ENCODE measurements around the gene SLC25A21. TPM values are rescaled to one million over a fixed set of nuclear protein-coding genes. Genes with fewer than 3 reads are reported as not detected.

The SLC25A21 gene
- total RNA-seq, 1 donor from 2014 or later: 2.3 TPM

GRCh38 chr14:37172936-37173614, 669 bp upstream of the SLC25A21 start:
- Mint-ChIP-seq H3K4me1 (peaks cover 22% of the 10 kb centered on the region), H3K27ac (peak overlapping the region; percentile 98), H3K36me3 (no peaks in the 10 kb centered on the region), H3K9me3 (no peaks in the 10 kb centered on the region), H3K4me3 (peak overlapping the region; percentile 94), H3K27me3 (ENCODE audit: low read depth) (peaks cover 2% of the 10 kb centered on the region)
- TF ChIP-seq, protein P1, sequence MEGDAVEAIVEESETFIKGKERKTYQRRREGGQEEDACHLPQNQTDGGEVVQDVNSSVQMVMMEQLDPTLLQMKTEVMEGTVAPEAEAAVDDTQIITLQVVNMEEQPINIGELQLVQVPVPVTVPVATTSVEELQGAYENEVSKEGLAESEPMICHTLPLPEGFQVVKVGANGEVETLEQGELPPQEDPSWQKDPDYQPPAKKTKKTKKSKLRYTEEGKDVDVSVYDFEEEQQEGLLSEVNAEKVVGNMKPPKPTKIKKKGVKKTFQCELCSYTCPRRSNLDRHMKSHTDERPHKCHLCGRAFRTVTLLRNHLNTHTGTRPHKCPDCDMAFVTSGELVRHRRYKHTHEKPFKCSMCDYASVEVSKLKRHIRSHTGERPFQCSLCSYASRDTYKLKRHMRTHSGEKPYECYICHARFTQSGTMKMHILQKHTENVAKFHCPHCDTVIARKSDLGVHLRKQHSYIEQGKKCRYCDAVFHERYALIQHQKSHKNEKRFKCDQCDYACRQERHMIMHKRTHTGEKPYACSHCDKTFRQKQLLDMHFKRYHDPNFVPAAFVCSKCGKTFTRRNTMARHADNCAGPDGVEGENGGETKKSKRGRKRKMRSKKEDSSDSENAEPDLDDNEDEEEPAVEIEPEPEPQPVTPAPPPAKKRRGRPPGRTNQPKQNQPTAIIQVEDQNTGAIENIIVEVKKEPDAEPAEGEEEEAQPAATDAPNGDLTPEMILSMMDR (IDR thresholded peaks at IDR 0.05; ENCODE audit: unreplicated experiment): no peak
- DNase-seq (ENCODE audit: low spot score in 2 of 2, unreplicated experiment in 2 of 2): no peak

DNA sequence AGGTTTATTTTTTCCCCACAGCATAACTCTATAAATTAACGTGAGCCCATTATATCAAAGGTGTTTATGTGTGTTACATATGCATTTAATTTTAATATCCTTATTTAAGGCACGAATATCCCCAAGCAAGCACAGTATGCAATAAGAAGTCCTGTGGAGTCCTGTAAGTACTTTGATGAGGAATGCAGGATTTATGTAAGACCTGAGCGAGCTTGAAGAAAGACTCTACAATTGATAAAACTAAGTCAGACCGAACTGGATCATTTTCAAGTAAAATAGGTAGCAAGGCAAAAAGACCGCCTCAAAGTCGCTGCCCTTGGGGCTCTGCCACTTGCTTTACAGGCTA, 755 bp downstream of the SLC25A21 start:
- TF ChIP-seq, protein P1 (IDR thresholded peaks at IDR 0.05; ENCODE audit: unreplicated experiment): no peak
- H3K4me1 Mint-ChIP-seq: peaks cover 22% of the 10 kb centered on the region
- H3K4me3 Mint-ChIP-seq: peak overlapping the region; percentile 94
- peaks cover under 1% of the 10 kb centered on the region for H3K27me3 Mint-ChIP-seq (ENCODE audit: low read depth)
- H3K27ac Mint-ChIP-seq: peak overlapping the region; percentile 98
- DNase-seq (ENCODE audit: low spot score in 2 of 2, unreplicated experiment in 2 of 2): no peak
- no peaks in the 10 kb centered on the region for H3K9me3 Mint-ChIP-seq
- no peaks in the 10 kb centered on the region for H3K36me3 Mint-ChIP-seq

GRCh38 chr14:37170993-37171392, 1.4 kb downstream of the SLC25A21 start:
- no peak for DNase-seq (ENCODE audit: low spot score in 2 of 2, unreplicated experiment in 2 of 2)
- Mint-ChIP-seq H3K27me3 (ENCODE audit: low read depth) (no peaks in the 10 kb centered on the region), H3K4me1 (peaks cover 22% of the 10 kb centered on the region), H3K27ac (no peak overlapping the region), H3K36me3 (no peaks in the 10 kb centered on the region), H3K9me3 (no peaks in the 10 kb centered on the region), H3K4me3 (no peak overlapping the region)
- TF ChIP-seq, protein P1 (IDR thresholded peaks at IDR 0.05; ENCODE audit: unreplicated experiment): no peak

DNA sequence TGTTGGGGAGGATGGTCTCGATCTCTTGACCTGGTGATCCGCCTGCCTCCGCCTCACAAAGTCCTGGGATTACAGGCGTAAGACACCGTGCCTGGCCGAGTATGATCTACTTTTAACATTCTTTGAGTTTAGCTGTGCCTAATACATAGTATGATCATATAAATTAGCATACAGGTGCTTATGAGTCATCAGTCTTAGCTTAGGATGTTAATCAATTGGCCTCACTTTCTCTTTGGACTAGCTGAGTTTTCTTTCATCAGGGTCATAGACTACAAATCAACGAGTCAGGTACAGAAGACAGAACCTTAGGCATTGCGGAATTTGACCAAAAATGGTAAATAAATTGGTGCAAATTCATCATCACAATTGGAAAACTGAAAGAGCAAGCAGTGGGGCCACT, 2.2 kb downstream of the SLC25A21 start:
- Mint-ChIP-seq H3K36me3 (no peaks in the 10 kb centered on the region), H3K27me3 (ENCODE audit: low read depth) (no peaks in the 10 kb centered on the region), H3K4me1 (peaks cover 22% of the 10 kb centered on the region), H3K27ac (no peak overlapping the region), H3K9me3 (no peaks in the 10 kb centered on the region), H3K4me3 (no peak overlapping the region)
- TF ChIP-seq, protein P1 (IDR thresholded peaks at IDR 0.05; ENCODE audit: unreplicated experiment): no peak
- no peak for DNase-seq (ENCODE audit: low spot score in 2 of 2, unreplicated experiment in 2 of 2)

- H3K9me3 Mint-ChIP-seq: no peaks in the 10 kb centered on the region
- TF ChIP-seq, protein P1 (IDR thresholded peaks at IDR 0.05; ENCODE audit: unreplicated experiment): no peak
- no peaks in the 10 kb centered on the region for H3K27me3 Mint-ChIP-seq (ENCODE audit: low read depth)
- H3K36me3 Mint-ChIP-seq: no peaks in the 10 kb centered on the region
- H3K4me3 Mint-ChIP-seq: no peak overlapping the region
- no peak overlapping the region for H3K27ac Mint-ChIP-seq
- DNase-seq (ENCODE audit: low spot score in 2 of 2, unreplicated experiment in 2 of 2): no peak
- peaks cover 16% of the 10 kb centered on the region for H3K4me1 Mint-ChIP-seq
Measured at GRCh38 chr14:37168721-37169120, 3.7 kb downstream of the SLC25A21 start.
